22Rv1 (cell line): Measurements from ENCODE around the gene LMNTD1.

Experiments used
- CTCF ChIP-seq: fragments of 450-650 bp; IDR thresholded peaks from 2 replicates; pipeline ENCODE4 v1.5.1; 2017; ENCODE audit warnings: mild to moderate bottlenecking
- ZFX ChIP-seq: fragments of 450-650 bp; IDR thresholded peaks from 2 replicates; pipeline ENCODE4 v1.6.1; 2017; ENCODE audit warnings: antibody characterized with exemption, borderline replicate concordance

DNA sequence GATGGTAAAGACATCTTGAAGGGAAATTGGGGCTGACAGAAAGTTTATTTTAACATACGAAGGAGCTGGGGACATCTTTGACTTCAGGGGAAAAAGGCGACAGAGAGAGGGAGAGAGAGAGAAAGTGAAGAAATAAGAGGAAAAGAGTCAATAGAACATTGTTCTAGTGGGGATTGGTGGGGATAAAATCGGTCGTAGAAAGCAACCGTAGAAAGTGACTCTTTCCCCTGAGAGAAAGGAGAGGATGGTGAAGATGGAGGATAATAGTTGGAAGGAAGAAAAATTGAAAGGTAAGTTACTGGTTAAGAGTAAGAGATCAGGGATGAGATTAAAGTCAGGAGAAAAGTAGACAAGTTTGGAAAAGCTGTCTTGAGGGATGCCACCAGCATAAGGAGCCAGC lies 75.9 kb downstream of the LMNTD1 start:
- TF ChIP-seq CTCF (no peak), ZFX (no peak)
